Measurements from ENCODE around the gene SAT2.

Gene SAT2

GRCh38 chr17:7577327-7578199 is 50.1 kb downstream of the SAT2 start:
- no peak for ATAC-seq
- TF ChIP-seq GLIS3 (CRISPR knock-in tag; IDR thresholded peaks at IDR 0.05) (no peak), ESRRG (CRISPR knock-in tag; IDR thresholded peaks at IDR 0.05) (no peak), OSR1 (CRISPR knock-in tag; IDR thresholded peaks at IDR 0.05) (no peak), ZNF565 (CRISPR knock-in tag; conservative IDR thresholded peaks at IDR 0.05; ENCODE audit: low read depth) (no peak), TOX (CRISPR knock-in tag; IDR thresholded peaks at IDR 0.05; ENCODE audit: borderline replicate concordance) (no peak), ZFP30 (CRISPR knock-in tag; IDR thresholded peaks at IDR 0.05) (no peak), PPARA (CRISPR knock-in tag; IDR thresholded peaks at IDR 0.05; ENCODE audit: borderline replicate concordance) (no peak), CREB5 (CRISPR knock-in tag; IDR thresholded peaks at IDR 0.05; ENCODE audit: low read depth) (no peak), BACH2 (CRISPR knock-in tag; IDR thresholded peaks at IDR 0.05; ENCODE audit: borderline replicate concordance) (no peak), RARB (CRISPR knock-in tag; IDR thresholded peaks at IDR 0.05) (no peak)

- TF ChIP-seq ZNF70 (CRISPR knock-in tag; IDR thresholded peaks at IDR 0.05), result no peak
- no peak for TF ChIP-seq TCF4 (CRISPR knock-in tag; IDR thresholded peaks at IDR 0.05; ENCODE audit: borderline replicate concordance)
- no peak for TF ChIP-seq SNAI2 (CRISPR knock-in tag; IDR thresholded peaks at IDR 0.05)
- TF ChIP-seq CSRNP3 (CRISPR knock-in tag; IDR thresholded peaks at IDR 0.05), result no peak
- no peak for TF ChIP-seq ZFP30 (CRISPR knock-in tag; IDR thresholded peaks at IDR 0.05)
- no peak for ATAC-seq
Observed at GRCh38 chr17:7576432-7576937, 51.1 kb downstream of the SAT2 start.
